Measurements from ENCODE around the gene USP30. TPM values are rescaled to one million over a fixed set of nuclear protein-coding genes. Genes with fewer than 3 reads are reported as not detected.

USP30 gene
- total RNA-seq, 1 experiment from 2014 or later, result 7.8 TPM

DNA sequence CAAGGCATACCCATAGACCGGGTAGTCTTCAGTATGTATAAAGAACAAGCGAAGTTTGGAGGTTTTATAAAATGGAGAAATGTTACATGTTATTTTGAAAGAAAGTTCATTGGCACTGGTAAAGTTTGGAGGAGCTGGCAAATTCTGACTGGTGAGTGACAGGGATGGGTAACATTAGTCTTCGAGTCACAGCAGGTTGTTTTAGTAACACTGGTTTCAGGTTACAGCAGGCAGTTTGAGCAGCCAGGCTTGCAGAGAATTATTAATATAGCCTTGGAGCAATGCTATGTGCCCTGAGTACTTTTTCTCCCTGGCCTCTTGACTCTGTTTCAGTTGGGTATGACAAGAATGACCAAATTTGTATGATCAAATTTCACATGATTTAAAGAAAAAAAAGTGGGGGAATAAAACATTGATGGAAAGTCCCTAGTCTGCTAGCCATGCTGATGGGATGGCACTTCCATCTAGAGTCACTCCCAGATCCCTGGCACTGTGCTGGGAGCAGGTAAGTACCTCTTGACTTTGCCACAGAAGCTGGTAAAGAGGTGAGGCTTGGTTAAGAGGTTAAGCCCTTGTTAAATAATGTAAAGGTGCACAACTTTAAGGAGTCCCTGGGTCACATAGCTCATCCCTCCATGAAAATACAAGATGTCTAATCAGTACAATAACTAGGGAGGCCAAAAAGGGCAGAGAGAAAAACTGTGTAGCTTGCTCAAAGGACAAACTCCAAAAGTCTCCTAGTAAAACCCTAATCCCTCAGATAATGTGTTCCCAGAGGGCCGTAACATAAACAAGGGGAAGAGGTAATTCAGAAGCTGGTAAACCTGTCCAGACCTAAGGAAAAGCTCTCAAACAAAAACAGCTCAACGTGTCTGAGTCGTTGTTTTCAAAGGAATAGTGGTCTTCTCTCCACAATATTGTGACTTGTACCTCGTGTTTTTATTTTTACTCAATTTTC, 18.9 kb upstream of the USP30 start:
- peaks cover 16% of the 10 kb centered on the region for H3K27me3 Mint-ChIP-seq (ENCODE audit: low read depth)

More for the DNA sequence above, 18.9 kb upstream of the USP30 start:
- no peaks in the 10 kb centered on the region for H3K36me3 Mint-ChIP-seq (ENCODE audit: insufficient read depth in 1 of 3, low read depth in 3 of 3)
- Histone ChIP-seq H4K5ac (ENCODE audit: insufficient read length, low read depth, low read length) (no peak overlapping the region), H3K18ac (ENCODE audit: insufficient read length, low read depth, low read length) (no peak overlapping the region), H3K4me1 (ENCODE audit: insufficient read depth, low read length) (no peaks in the 10 kb centered on the region), H3K23me2 (ENCODE audit: insufficient read length, low read depth, low read length, poor library complexity, severe bottlenecking) (no peaks in the 10 kb centered on the region), H3K23ac (ENCODE audit: insufficient read length, low read depth, low read length) (no peak overlapping the region), H3K4me2 (ENCODE audit: insufficient read depth, insufficient read length, low read length) (no peak overlapping the region), H2BK120ac (ENCODE audit: low read depth, low read length, poor library complexity, severe bottlenecking) (no peak overlapping the region), H2BK15ac (ENCODE audit: low read depth, low read length) (no peak overlapping the region), H3K27ac (ENCODE audit: insufficient read length, low read depth, low read length) (no peak overlapping the region), H4K91ac (ENCODE audit: insufficient read length, low read depth, low read length) (no peak overlapping the region), H2AK5ac (ENCODE audit: insufficient read length, low read length) (no peak overlapping the region), H3K14ac (ENCODE audit: insufficient read depth, low read length) (no peak overlapping the region), H3T11ph (ENCODE audit: low read length) (no peak overlapping the region), H2BK12ac (ENCODE audit: insufficient read length, low read depth, low read length) (no peak overlapping the region), H3K9me3 (ENCODE audit: control insufficient read depth, low read depth, low read length) (no peaks in the 10 kb centered on the region), H2BK5ac (ENCODE audit: insufficient read length, low read length) (no peak overlapping the region), H2AFZ (ENCODE audit: low read length) (no peak overlapping the region), H4K20me1 (ENCODE audit: control insufficient read depth, insufficient read depth, insufficient read length) (no peaks in the 10 kb centered on the region), H3K9ac (ENCODE audit: extremely low read depth, insufficient read length, low read length) (no peak overlapping the region), H3K79me2 (ENCODE audit: insufficient read depth, low read length) (no peaks in the 10 kb centered on the region), H3K79me1 (ENCODE audit: insufficient read depth, low read depth, low read length, poor library complexity, severe bottlenecking) (no peaks in the 10 kb centered on the region), H3K27me3 (ENCODE audit: insufficient read depth, low read length) (no peaks in the 10 kb centered on the region), H3K4ac (ENCODE audit: low read depth, low read length) (no peak overlapping the region), H3K56ac (ENCODE audit: insufficient read length, low read depth, low read length) (no peak overlapping the region), H2BK20ac (ENCODE audit: low read depth, low read length, poor library complexity, severe bottlenecking) (no peak overlapping the region), H4K8ac (replicated peaks; ENCODE audit: insufficient read length, low read depth, low read length) (no peak overlapping the region)
- TF ChIP-seq, protein P1, sequence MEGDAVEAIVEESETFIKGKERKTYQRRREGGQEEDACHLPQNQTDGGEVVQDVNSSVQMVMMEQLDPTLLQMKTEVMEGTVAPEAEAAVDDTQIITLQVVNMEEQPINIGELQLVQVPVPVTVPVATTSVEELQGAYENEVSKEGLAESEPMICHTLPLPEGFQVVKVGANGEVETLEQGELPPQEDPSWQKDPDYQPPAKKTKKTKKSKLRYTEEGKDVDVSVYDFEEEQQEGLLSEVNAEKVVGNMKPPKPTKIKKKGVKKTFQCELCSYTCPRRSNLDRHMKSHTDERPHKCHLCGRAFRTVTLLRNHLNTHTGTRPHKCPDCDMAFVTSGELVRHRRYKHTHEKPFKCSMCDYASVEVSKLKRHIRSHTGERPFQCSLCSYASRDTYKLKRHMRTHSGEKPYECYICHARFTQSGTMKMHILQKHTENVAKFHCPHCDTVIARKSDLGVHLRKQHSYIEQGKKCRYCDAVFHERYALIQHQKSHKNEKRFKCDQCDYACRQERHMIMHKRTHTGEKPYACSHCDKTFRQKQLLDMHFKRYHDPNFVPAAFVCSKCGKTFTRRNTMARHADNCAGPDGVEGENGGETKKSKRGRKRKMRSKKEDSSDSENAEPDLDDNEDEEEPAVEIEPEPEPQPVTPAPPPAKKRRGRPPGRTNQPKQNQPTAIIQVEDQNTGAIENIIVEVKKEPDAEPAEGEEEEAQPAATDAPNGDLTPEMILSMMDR (conservative IDR thresholded peaks at IDR 0.05), result no peak
- peaks cover 5 to 9% of the 10 kb centered on the region in 2 experiments; a peak in 3 of 4 replicates for H3K4me1 Mint-ChIP-seq
- H3K9me3 Mint-ChIP-seq, result peaks cover under 1 to 4% of the 10 kb centered on the region in 2 experiments; a peak in 2 of 5 replicates
- no peak overlapping the region for H3K27ac Mint-ChIP-seq
- no CpG with 5 or more reads among the region's 7 CpGs for WGBS (ENCODE audit: extremely low coverage, insufficient read length, low lambda C conversion rate)
- H3K4me3 Mint-ChIP-seq, result no peak overlapping the region
- DNase-seq, result no peak
